WTC11 (cell line): ENCODE data around the gene CACNA1D. TPM values are rescaled to one million over a fixed set of nuclear protein-coding genes. Genes with fewer than 3 reads are reported as not detected.

Experiments used
- ATAC-seq: fragments of 200-7000 bp; cut with Tn5 transposase; 2 replicates; pipeline ENCODE4 v1.10.0; 2021; ENCODE audit warnings: mild to moderate bottlenecking, moderate library complexity
- Bru-seq: library from RNA; stranded (reverse); fragments of 400-500 nt; gene quantifications from one replicate; lab custom pipeline; 2021; lab: Mats Ljungman, UMichigan
- CTCF ChIA-PET: fragments of 300-600 bp; sonication (Branson Sonifier 250); formaldehyde crosslinking; loops from one replicate; lab custom pipeline; 2021; ENCODE audit warnings: antibody characterized with exemption; lab: Charles Lee
- POLR2A ChIA-PET: fragments of 350-600 bp; sonication (Branson Sonifier 250); formaldehyde crosslinking; loops from one replicate; lab custom pipeline; 2021; ENCODE audit warnings: antibody characterized with exemption; lab: Charles Lee
- DNase-seq: peaks from one replicate; pipeline ENCODE4 v3.0.0; 2021; ENCODE audit warnings: low spot score
- H3K27ac Mint-ChIP-seq: 2 replicates; pipeline ENCODE4 v1.8.0; 2021; ENCODE audit warnings: mixed read lengths
- H3K27me3 Mint-ChIP-seq: 2 replicates; pipeline ENCODE4 v1.8.0; 2021; ENCODE audit warnings: low read depth, mild to moderate bottlenecking, moderate library complexity, mixed read lengths
- H3K36me3 Mint-ChIP-seq: 2 replicates; pipeline ENCODE4 v1.8.0; 2021; ENCODE audit warnings: mixed read lengths
- H3K4me1 Mint-ChIP-seq: 2 replicates; pipeline ENCODE4 v1.8.0; 2022; ENCODE audit warnings: mixed read lengths
- H3K4me3 Mint-ChIP-seq: 2 replicates; pipeline ENCODE4 v1.8.0; 2021; ENCODE audit warnings: mild to moderate bottlenecking, moderate library complexity, mixed read lengths
- H3K9me3 Mint-ChIP-seq: 2 replicates; pipeline ENCODE4 v1.8.0; 2021; ENCODE audit warnings: mixed read lengths
- ELF4 ChIP-seq: sonication (generic); formaldehyde crosslinking; IDR thresholded peaks from 2 replicates; pipeline ENCODE4 v1.8.1; 2022; ENCODE audit warnings: low read depth, mild to moderate bottlenecking, moderate library complexity, missing genetic modification reagents
- ESRRA ChIP-seq: sonication (generic); formaldehyde crosslinking; IDR thresholded peaks from 2 replicates; pipeline ENCODE4 v1.8.1; 2022; ENCODE audit warnings: mild to moderate bottlenecking, missing genetic modification reagents, borderline replicate concordance
- FOXJ3 ChIP-seq: sonication (generic); formaldehyde crosslinking; IDR thresholded peaks from 2 replicates; pipeline ENCODE4 v1.9.0; 2021; ENCODE audit warnings: missing genetic modification reagents, mild to moderate bottlenecking, borderline replicate concordance
- MYBL2 ChIP-seq: sonication (generic); formaldehyde crosslinking; IDR thresholded peaks from 2 replicates; pipeline ENCODE4 v1.8.1; 2023; ENCODE audit warnings: mild to moderate bottlenecking, moderate library complexity, missing genetic modification reagents
- SP1 ChIP-seq: sonication (generic); formaldehyde crosslinking; conservative IDR thresholded peaks from 2 replicates; pipeline ENCODE4 v1.8.1; 2022; ENCODE audit warnings: missing genetic modification reagents
- TEAD1 ChIP-seq: sonication (generic); formaldehyde crosslinking; IDR thresholded peaks from 2 replicates; pipeline ENCODE4 v1.8.0; 2022; ENCODE audit warnings: mild to moderate bottlenecking, missing genetic modification reagents
- ZNF138 ChIP-seq: sonication (generic); formaldehyde crosslinking; conservative IDR thresholded peaks from 2 replicates; pipeline ENCODE4 v1.8.1; 2022; ENCODE audit warnings: mild to moderate bottlenecking, moderate library complexity, missing genetic modification reagents
- ZNF263 ChIP-seq: sonication (generic); formaldehyde crosslinking; IDR thresholded peaks from 2 replicates; pipeline ENCODE4 v1.8.1; 2022; ENCODE audit warnings: low read depth, mild to moderate bottlenecking, moderate library complexity, missing genetic modification reagents
- ZNF317 ChIP-seq: sonication (generic); formaldehyde crosslinking; IDR thresholded peaks from 2 replicates; pipeline ENCODE4 v1.8.1; 2023; ENCODE audit warnings: low read depth, mild to moderate bottlenecking, moderate library complexity, missing genetic modification reagents, borderline replicate concordance
- ZNF423 ChIP-seq: fragments of 250-450 bp; sonication (Bioruptor Pico); IDR thresholded peaks from 2 replicates; pipeline ENCODE4 v2.1.2; 2022; ENCODE audit warnings: mild to moderate bottlenecking, moderate library complexity
- long read RNA-seq, 3 experiments: library from RNA in 1 of 3; library from capped mRNA in 1 of 3; library from polyadenylated mRNA in 1 of 3; unstranded in 2 of 3; stranded (forward) in 1 of 3; transcript quantifications; one replicate each; pipeline ENCODE4 v2.0.0, GENCODE V29; 2021
- total RNA-seq: library from RNA; stranded (reverse); gene quantifications from 3 replicates; pipeline ENCODE4 v1.2.3, GENCODE V29; 2021
- TF ChIP-seq, protein P1 (sequence below): sonication (generic); formaldehyde crosslinking; IDR thresholded peaks from 2 replicates; pipeline ENCODE4 v1.8.1; 2022; ENCODE audit warnings: missing genetic modification reagents, borderline replicate concordance
- TF ChIP-seq, protein P2 (sequence below): sonication (generic); formaldehyde crosslinking; IDR thresholded peaks from 2 replicates; pipeline ENCODE4 v1.8.0; 2023; ENCODE audit warnings: missing genetic modification reagents, mild to moderate bottlenecking, borderline replicate concordance
- TF ChIP-seq, protein P3 (sequence below): sonication (generic); formaldehyde crosslinking; IDR thresholded peaks from 2 replicates; pipeline ENCODE4 v1.8.1; 2022; ENCODE audit warnings: mild to moderate bottlenecking, moderate library complexity, missing genetic modification reagents
- TF ChIP-seq, protein P4 (sequence below): sonication (generic); formaldehyde crosslinking; IDR thresholded peaks from 2 replicates; pipeline ENCODE4 v1.8.0; 2022; ENCODE audit warnings: mild to moderate bottlenecking, missing genetic modification reagents
- TF ChIP-seq, protein P5 (sequence below): sonication (generic); formaldehyde crosslinking; IDR thresholded peaks from 2 replicates; pipeline ENCODE4 v1.8.1; 2023; ENCODE audit warnings: mild to moderate bottlenecking, moderate library complexity, missing genetic modification reagents
- TF ChIP-seq, protein P6 (sequence below): sonication (generic); formaldehyde crosslinking; IDR thresholded peaks from 2 replicates; pipeline ENCODE4 v1.8.0; 2022; ENCODE audit warnings: mild to moderate bottlenecking, missing genetic modification reagents
- TF ChIP-seq, protein P7 (sequence below): fragments of 250-450 bp; sonication (Bioruptor Pico); IDR thresholded peaks from 2 replicates; pipeline ENCODE4 v1.9.0; 2021; ENCODE audit warnings: moderate library complexity, mild to moderate bottlenecking, inconsistent platforms, borderline replicate concordance
- TF ChIP-seq, protein P8 (sequence below): sonication (generic); formaldehyde crosslinking; IDR thresholded peaks from 2 replicates; pipeline ENCODE4 v1.8.0; 2022; ENCODE audit warnings: mild to moderate bottlenecking, missing genetic modification reagents

CACNA1D gene
- 1.8 to 3.6 TPM (median 2.3 TPM) in 3 replicates for total RNA-seq
- Bru-seq, nascent RNA, result percentile 25 among the genes with signal in this experiment
- long read RNA-seq, experiment 1, partial matches to known transcripts, result 1 of 4 reads
- long read RNA-seq, experiment 1, other reads (novel, unspliced or antisense), result 3 of 4 reads
- long read RNA-seq, experiment 2, result 0 reads
- long read RNA-seq, experiment 3, result 0 reads

DNA sequence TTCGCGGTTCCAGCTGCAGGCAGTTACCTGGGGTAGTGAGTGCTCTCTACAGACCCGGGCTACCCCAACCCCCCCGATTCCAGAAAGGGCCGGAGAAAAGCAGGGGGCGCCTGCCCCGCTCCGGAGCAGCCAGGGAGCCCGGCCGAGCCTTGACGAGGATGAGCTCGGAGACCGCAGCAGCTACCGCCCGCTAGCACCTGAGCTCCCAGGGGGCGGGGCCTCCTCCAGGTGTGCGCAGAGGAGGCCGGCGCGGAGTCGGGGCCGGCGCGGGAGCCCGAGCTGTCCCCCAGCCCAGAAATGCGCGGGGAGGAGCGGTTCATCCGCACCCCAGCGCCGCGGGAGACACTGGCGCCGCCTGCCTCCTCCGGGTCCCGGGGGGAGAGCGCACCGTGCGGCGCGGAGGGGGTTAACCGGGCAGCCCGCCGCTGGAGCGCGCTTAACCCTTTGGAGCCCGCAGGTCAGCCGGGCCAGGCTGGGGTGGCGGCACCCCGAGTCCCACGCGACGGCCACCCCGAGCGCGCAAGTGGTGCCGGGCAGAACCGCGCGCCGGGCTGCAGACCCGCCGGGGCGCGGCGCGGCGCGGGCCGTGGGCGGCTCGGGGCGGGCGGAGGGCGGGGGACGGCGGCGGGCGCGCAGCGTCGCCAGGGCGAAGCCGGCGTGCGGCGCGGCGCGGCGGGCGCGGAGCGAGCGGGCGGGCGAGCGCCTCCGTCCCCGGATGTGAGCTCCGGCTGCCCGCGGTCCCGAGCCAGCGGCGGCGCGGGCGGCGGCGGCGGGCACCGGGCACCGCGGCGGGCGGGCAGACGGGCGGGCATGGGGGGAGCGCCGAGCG is at the start of gene CACNA1D:
CACNA1D (plus strand) TSS at position 649 of the 829 bp plus-strand sequence. CDS start 556 bp downstream, outside the sequence.
- ATAC-seq, result peak; percentile 90
- ChIA-PET CTCF (interaction anchor here (0.5 to 1.9 kb wide), 22 partner anchors 9 to 211 kb away, joined by 3 to 10 read pairs (median 4); partner anchors contain the start of gene DCP1A), POLR2A (interaction anchor here (0.9 to 1.0 kb wide), 2 partner anchors 15 to 88 kb away, joined by 3 to 4 read pairs; no protein-coding TSS in a partner anchor)
- no peaks in the 10 kb centered on the region for H3K9me3 Mint-ChIP-seq
- peaks cover 81% of the 10 kb centered on the region for H3K27me3 Mint-ChIP-seq
- H3K27ac Mint-ChIP-seq, result no peak within 1 kb of the TSS
- peaks cover 15% of the 10 kb centered on the region for H3K4me1 Mint-ChIP-seq
- peak; percentile 90 for DNase-seq
- peak within 1 kb of the TSS; percentile 80 for H3K4me3 Mint-ChIP-seq
- no peaks in the 10 kb centered on the region for H3K36me3 Mint-ChIP-seq
- 0 out of 2 replicates have a peak, but pooled peaks have one; percentile 20 for TF ChIP-seq MYBL2 (CRISPR knock-in tag)
- TF ChIP-seq, protein P1, sequence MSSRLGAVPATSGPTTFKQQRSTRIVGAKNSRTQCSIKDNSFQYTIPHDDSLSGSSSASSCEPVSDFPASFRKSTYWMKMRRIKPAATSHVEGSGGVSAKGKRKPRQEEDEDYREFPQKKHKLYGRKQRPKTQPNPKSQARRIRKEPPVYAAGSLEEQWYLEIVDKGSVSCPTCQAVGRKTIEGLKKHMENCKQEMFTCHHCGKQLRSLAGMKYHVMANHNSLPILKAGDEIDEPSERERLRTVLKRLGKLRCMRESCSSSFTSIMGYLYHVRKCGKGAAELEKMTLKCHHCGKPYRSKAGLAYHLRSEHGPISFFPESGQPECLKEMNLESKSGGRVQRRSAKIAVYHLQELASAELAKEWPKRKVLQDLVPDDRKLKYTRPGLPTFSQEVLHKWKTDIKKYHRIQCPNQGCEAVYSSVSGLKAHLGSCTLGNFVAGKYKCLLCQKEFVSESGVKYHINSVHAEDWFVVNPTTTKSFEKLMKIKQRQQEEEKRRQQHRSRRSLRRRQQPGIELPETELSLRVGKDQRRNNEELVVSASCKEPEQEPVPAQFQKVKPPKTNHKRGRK (CRISPR knock-in tag), result no peak
- peak; percentile 54; the same call in 1 of the 2 replicates for TF ChIP-seq SP1 (CRISPR knock-in tag)
- TF ChIP-seq ZNF138, result no peak
- peak; percentile 38; the same call in 1 of the 2 replicates for TF ChIP-seq ZNF423
- TF ChIP-seq ZNF263 (CRISPR knock-in tag), result 0 out of 2 replicates have a peak, but pooled peaks have one; percentile 42
- TF ChIP-seq, protein P2, sequence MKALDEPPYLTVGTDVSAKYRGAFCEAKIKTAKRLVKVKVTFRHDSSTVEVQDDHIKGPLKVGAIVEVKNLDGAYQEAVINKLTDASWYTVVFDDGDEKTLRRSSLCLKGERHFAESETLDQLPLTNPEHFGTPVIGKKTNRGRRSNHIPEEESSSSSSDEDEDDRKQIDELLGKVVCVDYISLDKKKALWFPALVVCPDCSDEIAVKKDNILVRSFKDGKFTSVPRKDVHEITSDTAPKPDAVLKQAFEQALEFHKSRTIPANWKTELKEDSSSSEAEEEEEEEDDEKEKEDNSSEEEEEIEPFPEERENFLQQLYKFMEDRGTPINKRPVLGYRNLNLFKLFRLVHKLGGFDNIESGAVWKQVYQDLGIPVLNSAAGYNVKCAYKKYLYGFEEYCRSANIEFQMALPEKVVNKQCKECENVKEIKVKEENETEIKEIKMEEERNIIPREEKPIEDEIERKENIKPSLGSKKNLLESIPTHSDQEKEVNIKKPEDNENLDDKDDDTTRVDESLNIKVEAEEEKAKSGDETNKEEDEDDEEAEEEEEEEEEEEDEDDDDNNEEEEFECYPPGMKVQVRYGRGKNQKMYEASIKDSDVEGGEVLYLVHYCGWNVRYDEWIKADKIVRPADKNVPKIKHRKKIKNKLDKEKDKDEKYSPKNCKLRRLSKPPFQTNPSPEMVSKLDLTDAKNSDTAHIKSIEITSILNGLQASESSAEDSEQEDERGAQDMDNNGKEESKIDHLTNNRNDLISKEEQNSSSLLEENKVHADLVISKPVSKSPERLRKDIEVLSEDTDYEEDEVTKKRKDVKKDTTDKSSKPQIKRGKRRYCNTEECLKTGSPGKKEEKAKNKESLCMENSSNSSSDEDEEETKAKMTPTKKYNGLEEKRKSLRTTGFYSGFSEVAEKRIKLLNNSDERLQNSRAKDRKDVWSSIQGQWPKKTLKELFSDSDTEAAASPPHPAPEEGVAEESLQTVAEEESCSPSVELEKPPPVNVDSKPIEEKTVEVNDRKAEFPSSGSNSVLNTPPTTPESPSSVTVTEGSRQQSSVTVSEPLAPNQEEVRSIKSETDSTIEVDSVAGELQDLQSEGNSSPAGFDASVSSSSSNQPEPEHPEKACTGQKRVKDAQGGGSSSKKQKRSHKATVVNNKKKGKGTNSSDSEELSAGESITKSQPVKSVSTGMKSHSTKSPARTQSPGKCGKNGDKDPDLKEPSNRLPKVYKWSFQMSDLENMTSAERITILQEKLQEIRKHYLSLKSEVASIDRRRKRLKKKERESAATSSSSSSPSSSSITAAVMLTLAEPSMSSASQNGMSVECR (CRISPR knock-in tag), result no peak
- TF ChIP-seq, protein P3, sequence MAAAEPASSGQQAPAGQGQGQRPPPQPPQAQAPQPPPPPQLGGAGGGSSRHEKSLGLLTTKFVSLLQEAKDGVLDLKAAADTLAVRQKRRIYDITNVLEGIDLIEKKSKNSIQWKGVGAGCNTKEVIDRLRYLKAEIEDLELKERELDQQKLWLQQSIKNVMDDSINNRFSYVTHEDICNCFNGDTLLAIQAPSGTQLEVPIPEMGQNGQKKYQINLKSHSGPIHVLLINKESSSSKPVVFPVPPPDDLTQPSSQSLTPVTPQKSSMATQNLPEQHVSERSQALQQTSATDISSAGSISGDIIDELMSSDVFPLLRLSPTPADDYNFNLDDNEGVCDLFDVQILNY (CRISPR knock-in tag), result peak; percentile 68; the same call in 1 of the 2 replicates
- TF ChIP-seq, protein P4, sequence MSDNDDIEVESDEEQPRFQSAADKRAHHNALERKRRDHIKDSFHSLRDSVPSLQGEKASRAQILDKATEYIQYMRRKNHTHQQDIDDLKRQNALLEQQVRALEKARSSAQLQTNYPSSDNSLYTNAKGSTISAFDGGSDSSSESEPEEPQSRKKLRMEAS (CRISPR knock-in tag), result peak; percentile 50; the same call in 1 of the 2 replicates
- TF ChIP-seq, protein P5, sequence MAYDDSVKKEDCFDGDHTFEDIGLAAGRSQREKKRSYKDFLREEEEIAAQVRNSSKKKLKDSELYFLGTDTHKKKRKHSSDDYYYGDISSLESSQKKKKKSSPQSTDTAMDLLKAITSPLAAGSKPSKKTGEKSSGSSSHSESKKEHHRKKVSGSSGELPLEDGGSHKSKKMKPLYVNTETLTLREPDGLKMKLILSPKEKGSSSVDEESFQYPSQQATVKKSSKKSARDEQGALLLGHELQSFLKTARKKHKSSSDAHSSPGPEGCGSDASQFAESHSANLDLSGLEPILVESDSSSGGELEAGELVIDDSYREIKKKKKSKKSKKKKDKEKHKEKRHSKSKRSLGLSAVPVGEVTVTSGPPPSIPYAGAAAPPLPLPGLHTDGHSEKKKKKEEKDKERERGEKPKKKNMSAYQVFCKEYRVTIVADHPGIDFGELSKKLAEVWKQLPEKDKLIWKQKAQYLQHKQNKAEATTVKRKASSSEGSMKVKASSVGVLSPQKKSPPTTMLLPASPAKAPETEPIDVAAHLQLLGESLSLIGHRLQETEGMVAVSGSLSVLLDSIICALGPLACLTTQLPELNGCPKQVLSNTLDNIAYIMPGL, result peak; percentile 54; the same call in 1 of the 2 replicates
- TF ChIP-seq, protein P6, sequence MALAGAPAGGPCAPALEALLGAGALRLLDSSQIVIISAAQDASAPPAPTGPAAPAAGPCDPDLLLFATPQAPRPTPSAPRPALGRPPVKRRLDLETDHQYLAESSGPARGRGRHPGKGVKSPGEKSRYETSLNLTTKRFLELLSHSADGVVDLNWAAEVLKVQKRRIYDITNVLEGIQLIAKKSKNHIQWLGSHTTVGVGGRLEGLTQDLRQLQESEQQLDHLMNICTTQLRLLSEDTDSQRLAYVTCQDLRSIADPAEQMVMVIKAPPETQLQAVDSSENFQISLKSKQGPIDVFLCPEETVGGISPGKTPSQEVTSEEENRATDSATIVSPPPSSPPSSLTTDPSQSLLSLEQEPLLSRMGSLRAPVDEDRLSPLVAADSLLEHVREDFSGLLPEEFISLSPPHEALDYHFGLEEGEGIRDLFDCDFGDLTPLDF (CRISPR knock-in tag), result no peak
- TF ChIP-seq TEAD1, result peak; percentile 42; the same call in 1 of the 2 replicates
- TF ChIP-seq, protein P7, sequence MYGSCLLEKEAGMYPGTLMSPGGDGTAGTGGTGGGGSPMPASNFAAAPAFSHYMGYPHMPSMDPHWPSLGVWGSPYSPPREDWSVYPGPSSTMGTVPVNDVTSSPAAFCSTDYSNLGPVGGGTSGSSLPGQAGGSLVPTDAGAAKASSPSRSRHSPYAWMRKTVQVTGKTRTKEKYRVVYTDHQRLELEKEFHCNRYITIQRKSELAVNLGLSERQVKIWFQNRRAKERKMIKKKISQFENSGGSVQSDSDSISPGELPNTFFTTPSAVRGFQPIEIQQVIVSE, result no peak
- TF ChIP-seq ZNF317 (CRISPR knock-in tag), result 0 out of 2 replicates have a peak, but pooled peaks have one; percentile 24
- TF ChIP-seq ESRRA (CRISPR knock-in tag), result 0 out of 2 replicates have a peak, but pooled peaks have one; percentile 45
- no peak for TF ChIP-seq FOXJ3 (CRISPR knock-in tag)
- TF ChIP-seq, protein P8, sequence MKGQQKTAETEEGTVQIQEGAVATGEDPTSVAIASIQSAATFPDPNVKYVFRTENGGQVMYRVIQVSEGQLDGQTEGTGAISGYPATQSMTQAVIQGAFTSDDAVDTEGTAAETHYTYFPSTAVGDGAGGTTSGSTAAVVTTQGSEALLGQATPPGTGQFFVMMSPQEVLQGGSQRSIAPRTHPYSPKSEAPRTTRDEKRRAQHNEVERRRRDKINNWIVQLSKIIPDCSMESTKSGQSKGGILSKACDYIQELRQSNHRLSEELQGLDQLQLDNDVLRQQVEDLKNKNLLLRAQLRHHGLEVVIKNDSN (CRISPR knock-in tag), result 0 out of 2 replicates have a peak, but pooled peaks have one; percentile 15
- no peak for TF ChIP-seq ELF4 (CRISPR knock-in tag)
